ENCODE data around the gene PSME2.
A peak's percentile ranks its signal among the peaks of the same experiment; 100 is the strongest.

Gene PSME2

GRCh38 chr14:24150993-24151392 is 4.6 kb upstream of the PSME2 start:
- DNase-seq = no peak

- no peak for DNase-seq
Observed at GRCh38 chr14:24150567-24150966, 4.2 kb upstream of the PSME2 start.

GRCh38 chr14:24150061-24150460 is 3.7 kb upstream of the PSME2 start:
- DNase-seq = no peak

- no peak for DNase-seq
Observed at GRCh38 chr14:24149302-24149969, 3.0 kb upstream of the PSME2 start.

- DNase-seq = no peak
Observed at GRCh38 chr14:24147761-24148428, 1.5 kb upstream of the PSME2 start.

- peak; percentile 97 for DNase-seq
Observed at GRCh38 chr14:24146978-24147760, 759 bp upstream of the PSME2 start, which contains the start of gene RNF31. Gene RNF31 (plus strand): TSS chr14:24147498. CDS start chr14:24147699, 201 bp downstream.

- no peak for DNase-seq
Observed at GRCh38 chr14:24145690-24146452, 539 bp downstream of the PSME2 start.

GRCh38 chr14:24145219-24145618 is 1.2 kb downstream of the PSME2 start:
- no peak for DNase-seq

- no peak for DNase-seq
Observed at GRCh38 chr14:24144451-24144850, 2.0 kb downstream of the PSME2 start.

GRCh38 chr14:24143511-24143910 is 2.9 kb downstream of the PSME2 start:
- no peak for DNase-seq

DNA sequence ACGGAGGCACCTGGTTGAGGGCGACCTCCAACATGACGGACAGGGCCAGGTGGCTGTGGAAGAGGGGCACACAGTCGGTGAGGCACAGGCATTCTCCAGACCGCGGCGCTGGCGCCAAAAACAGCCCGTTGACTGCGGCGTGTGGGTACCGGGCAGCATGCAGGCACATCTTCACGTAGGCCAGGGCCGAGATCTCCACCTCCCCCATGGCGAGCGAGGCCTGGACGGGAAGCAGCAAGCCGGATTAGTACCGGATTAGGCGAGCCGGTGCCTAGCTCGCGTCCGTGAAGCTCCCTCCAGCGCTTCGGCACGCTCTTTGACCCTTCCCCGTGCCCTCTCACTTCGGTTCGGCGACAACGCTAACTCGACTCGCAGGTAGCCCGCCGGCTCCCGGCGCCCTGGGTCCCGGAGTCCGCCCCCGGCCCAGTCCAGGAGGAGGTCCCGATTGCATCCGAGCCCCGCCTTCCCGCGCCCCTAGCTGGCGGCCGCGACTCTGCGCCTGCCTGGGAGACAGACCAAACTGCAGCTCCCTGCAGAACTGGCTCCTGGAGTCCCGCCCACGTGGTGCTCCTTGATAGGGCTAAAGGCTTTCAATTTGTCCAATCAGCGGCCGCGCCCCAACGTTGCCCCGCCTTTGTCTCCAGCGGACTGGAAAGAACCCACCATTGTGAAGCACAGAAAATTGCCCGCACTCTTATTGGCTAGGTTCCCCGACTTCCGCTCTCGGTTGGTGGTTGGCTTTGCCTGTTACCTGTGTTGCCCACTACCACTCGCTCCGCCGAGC is 5.1 kb downstream of the PSME2 start, which contains the start of gene EMC9:
Gene EMC9 (minus strand): TSS at position 495 of the 784 bp plus-strand sequence. CDS start 287 bp downstream, at position 208.
- DNase-seq = peak; percentile 99

GRCh38 chr14:24139272-24139934 is 7.0 kb downstream of the PSME2 start:
- DNase-seq = no peak

DNA sequence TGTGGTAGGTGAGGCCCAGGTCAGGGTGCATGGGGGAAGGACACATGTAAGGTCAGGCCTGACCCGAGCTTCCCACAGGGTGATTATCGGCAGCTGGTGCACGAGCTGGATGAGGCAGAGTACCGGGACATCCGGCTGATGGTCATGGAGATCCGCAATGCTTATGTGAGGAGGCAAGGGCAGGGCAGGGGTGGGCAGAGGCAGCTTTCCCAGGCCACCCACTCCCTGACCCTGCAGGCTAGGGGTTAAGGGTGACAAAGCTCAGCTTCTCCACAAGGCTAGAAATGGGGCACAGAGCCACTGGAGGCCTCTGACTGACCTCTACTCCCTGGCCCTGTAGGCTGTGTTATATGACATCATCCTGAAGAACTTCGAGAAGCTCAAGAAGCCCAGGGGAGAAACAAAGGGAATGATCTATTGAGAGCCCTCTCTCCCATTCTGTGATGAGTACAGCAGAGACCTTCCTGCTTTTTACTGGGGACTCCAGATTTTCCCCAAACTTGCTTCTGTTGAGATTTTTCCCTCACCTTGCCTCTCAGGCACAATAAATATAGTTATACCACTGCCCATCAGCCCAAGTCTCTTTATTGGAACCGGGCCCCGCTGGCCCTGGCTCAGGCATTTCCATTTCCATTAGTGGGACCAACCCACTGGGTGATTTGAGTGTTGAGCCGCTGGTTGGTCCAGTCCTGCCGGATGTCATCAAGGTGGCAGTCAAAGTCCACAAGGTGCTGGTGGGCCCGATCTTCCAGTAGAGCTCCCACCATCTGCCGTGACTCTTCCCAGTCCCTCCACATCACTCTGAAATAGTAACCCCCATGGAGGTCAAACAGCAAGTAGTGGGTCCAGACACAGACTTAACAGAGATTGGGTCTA is 7.8 kb downstream of the PSME2 start:
- no peak for DNase-seq

- DNase-seq = no peak
Observed at GRCh38 chr14:24137529-24138395, 8.6 kb downstream of the PSME2 start.

DNA sequence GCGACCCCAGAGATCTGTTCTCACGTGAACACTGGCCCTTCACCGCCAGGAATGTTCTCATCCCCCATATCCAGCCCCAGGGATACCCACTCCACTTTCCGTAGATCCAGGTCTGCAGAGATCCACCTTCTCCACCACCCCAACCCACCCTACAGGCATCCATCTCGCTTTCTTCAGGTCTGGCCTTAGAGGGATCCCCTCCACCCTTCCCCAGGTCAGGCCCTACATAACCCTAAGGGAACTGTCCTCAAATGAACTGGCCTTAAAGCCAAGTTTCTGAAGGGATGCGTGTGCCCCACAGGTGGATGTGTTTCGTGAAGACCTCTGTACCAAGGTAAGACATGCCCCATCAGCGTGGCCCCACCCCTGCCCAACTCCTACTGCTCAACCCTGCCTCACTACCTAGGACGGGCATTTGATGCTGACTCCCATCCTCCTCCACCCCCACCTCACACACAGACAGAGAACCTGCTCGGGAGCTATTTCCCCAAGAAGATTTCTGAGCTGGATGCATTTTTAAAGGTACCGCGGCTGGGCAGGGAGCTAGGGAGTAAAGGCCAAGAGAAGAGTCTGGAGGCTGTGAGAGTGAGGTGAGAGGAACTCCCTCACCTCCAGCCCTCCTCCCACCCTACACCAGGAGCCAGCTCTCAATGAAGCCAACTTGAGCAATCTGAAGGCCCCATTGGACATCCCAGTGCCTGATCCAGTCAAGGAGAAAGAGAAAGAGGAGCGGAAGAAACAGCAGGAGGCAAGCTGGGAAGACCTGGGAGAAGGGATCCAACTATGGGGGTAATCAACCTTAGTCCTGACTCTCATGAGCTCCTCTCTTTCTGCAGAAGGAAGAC is 9.5 kb downstream of the PSME2 start:
- no peak for DNase-seq

GRCh38 chr14:24135834-24136683 is 10.4 kb downstream of the PSME2 start, which contains the start of gene PSME1:
Gene PSME1 (plus strand): TSS chr14:24136194. CDS start chr14:24136263, 69 bp downstream.
- peak; percentile 95 for DNase-seq

- DNase-seq = no peak
Observed at GRCh38 chr14:24135584-24135833, 10.9 kb downstream of the PSME2 start.

DNA sequence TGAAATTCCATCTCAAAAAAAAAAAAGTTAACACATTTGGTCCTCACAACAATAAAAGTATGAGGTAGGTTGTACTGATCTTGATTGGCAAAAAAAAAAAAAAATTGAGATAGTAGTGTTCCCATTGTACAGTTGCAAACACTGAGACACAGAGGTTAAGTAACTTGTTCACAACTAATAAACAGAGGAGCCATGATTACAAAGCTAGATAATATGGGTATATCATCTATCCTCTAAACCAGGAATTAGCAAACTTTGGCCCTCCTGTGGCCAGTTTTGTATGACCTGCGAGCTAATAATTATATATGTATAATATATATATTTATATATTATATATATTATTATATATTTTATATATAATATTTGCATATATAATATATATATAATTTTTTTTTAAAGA is 12.7 kb downstream of the PSME2 start:
- DNase-seq = no peak

Data from activated CD8-positive, alpha-beta memory T cell treated with anti-CD3 and anti-CD28 coated beads, Interleukin-2, amount 50 U/mL, for 4 hours (primary cell).